ENCODE measurements around the gene USP49. TPM values are rescaled to one million over a fixed set of nuclear protein-coding genes. Genes with fewer than 3 reads are reported as not detected.

The USP49 gene
- total and polyA plus RNA-seq, 2 of the 13 experiments (the other 11 are each of a cell fraction or from before 2014, with no cell fraction given): 2.9 to 4.3 TPM

GRCh38 chr6:41846666-41847237 is 48.4 kb downstream of the USP49 start (continued):
- TF ChIP-seq ZBTB46 (CRISPR knock-in tag; IDR thresholded peaks at IDR 0.05; ENCODE audit: borderline replicate concordance) (no peak), CREM (IDR thresholded peaks at IDR 0.05) (no peak), CREM (CRISPR knock-in tag; IDR thresholded peaks at IDR 0.05) (no peak), GTF2F1 (IDR thresholded peaks at IDR 0.05; ENCODE audit: low read length) (no peak), HOXA3 (CRISPR knock-in tag; IDR thresholded peaks at IDR 0.05) (no peak), ELF4 (CRISPR knock-in tag; IDR thresholded peaks at IDR 0.05; ENCODE audit: borderline replicate concordance) (no peak), HDAC6 (IDR thresholded peaks at IDR 0.05; ENCODE audit: low read depth, low read length) (no peak), SMYD3 (CRISPR knock-in tag; IDR thresholded peaks at IDR 0.05) (no peak), ZNF784 (CRISPR knock-in tag; IDR thresholded peaks at IDR 0.05; ENCODE audit: borderline replicate concordance) (no peak), SMAD1 (CRISPR knock-in tag; IDR thresholded peaks at IDR 0.05; ENCODE audit: borderline replicate concordance, low read depth) (no peak), ZBTB42 (CRISPR knock-in tag; IDR thresholded peaks at IDR 0.05) (no peak), ZNF737 (CRISPR knock-in tag; IDR thresholded peaks at IDR 0.05; ENCODE audit: borderline replicate concordance) (no peak), RXRB (CRISPR knock-in tag; IDR thresholded peaks at IDR 0.05; ENCODE audit: borderline replicate concordance) (peak; percentile 31; the same call in 1 of the 2 replicates), ZFP62 (CRISPR knock-in tag; IDR thresholded peaks at IDR 0.05) (no peak), FOXA3 (CRISPR knock-in tag; IDR thresholded peaks at IDR 0.05) (peak; percentile 31; the same call in 1 of the 2 replicates), HNF4A (CRISPR knock-in tag; IDR thresholded peaks at IDR 0.05) (peak; percentile 40), CEBPZ (IDR thresholded peaks at IDR 0.05; ENCODE audit: low read length) (no peak), HOXD1 (CRISPR knock-in tag; IDR thresholded peaks at IDR 0.05) (no peak), RBAK (CRISPR knock-in tag; IDR thresholded peaks at IDR 0.05) (no peak), ZNF570 (CRISPR knock-in tag; IDR thresholded peaks at IDR 0.05; ENCODE audit: borderline replicate concordance) (no peak), ZNF781 (CRISPR knock-in tag; IDR thresholded peaks at IDR 0.05; ENCODE audit: borderline replicate concordance, not compliant biosample characterization) (no peak), KLF9 (CRISPR knock-in tag; IDR thresholded peaks at IDR 0.05; ENCODE audit: low read depth) (no peak), TBX2 (CRISPR knock-in tag; IDR thresholded peaks at IDR 0.05; ENCODE audit: borderline replicate concordance) (no peak), ZFX (CRISPR knock-in tag; IDR thresholded peaks at IDR 0.05; ENCODE audit: low read depth) (no peak), RAD21 (CRISPR knock-in tag; IDR thresholded peaks at IDR 0.05) (peak; percentile 85), HNRNPK (IDR thresholded peaks at IDR 0.05; ENCODE audit: low read depth, low read length, poor library complexity, severe bottlenecking) (no peak)
